Effector memory CD8-positive, alpha-beta T cell (primary cell): ENCODE measurements around the gene KHNYN.

ENCODE experiments used
- ATAC-seq: fragments of 150-1000 bp; cut with Tn5 transposase; replicated peaks from 2 replicates; pipeline ENCODE4 v1.10.0; 2021; ENCODE audit warnings: mild to moderate bottlenecking, moderate library complexity
- DNase-seq, 3 experiments: peaks; one replicate each; pipeline ENCODE4 v3.0.0; 2021
- H3K27ac Mint-ChIP-seq, 2 donors: one replicate each; pipeline ENCODE4 v1.8.0; 2022; ENCODE audit warnings: mild to moderate bottlenecking in 2 of 2, mixed read lengths in 2 of 2, moderate library complexity in 2 of 2
- H3K27me3 Mint-ChIP-seq, 2 donors: one replicate each; pipeline ENCODE4 v1.8.0; 2022; ENCODE audit warnings: mixed read lengths in 2 of 2
- H3K36me3 Mint-ChIP-seq: one replicate; pipeline ENCODE4 v1.8.0; 2022; ENCODE audit warnings: mild to moderate bottlenecking, moderate library complexity, mixed read lengths; ENCODE audit not compliant: insufficient read depth
- H3K4me1 Mint-ChIP-seq, 2 donors: one replicate each; pipeline ENCODE4 v1.8.0; 2022; ENCODE audit warnings: low read depth in 2 of 2, mixed read lengths in 2 of 2
- H3K4me3 Mint-ChIP-seq, 2 donors: one replicate each; pipeline ENCODE4 v1.8.0; 2022; ENCODE audit warnings: mild to moderate bottlenecking in 2 of 2, mixed read lengths in 2 of 2, moderate library complexity in 2 of 2
- H3K9me3 Mint-ChIP-seq, 2 donors: one replicate each; pipeline ENCODE4 v1.8.0; 2022; ENCODE audit warnings: mixed read lengths in 2 of 2

KHNYN gene

GRCh38 chr14:24395609-24396582, 33.9 kb upstream of the KHNYN start:
- no peak for DNase-seq
- no peaks in the 10 kb centered on the region for H3K36me3 Mint-ChIP-seq
- H3K27ac Mint-ChIP-seq: no peak overlapping the region
- no peaks in the 10 kb centered on the region for H3K9me3 Mint-ChIP-seq
- peaks cover 25 to 27% of the 10 kb centered on the region in 2 donors for H3K27me3 Mint-ChIP-seq
- H3K4me3 Mint-ChIP-seq: no peak overlapping the region
- peaks cover 4 to 12% of the 10 kb centered on the region in 2 donors for H3K4me1 Mint-ChIP-seq
- ATAC-seq: no peak

GRCh38 chr14:24397639-24398292, 32.0 kb upstream of the KHNYN start:
- DNase-seq (no peak), ATAC-seq (no peak)
- H3K27ac Mint-ChIP-seq: no peak overlapping the region
- peaks cover 26 to 35% of the 10 kb centered on the region in 2 donors for H3K27me3 Mint-ChIP-seq
- H3K4me1 Mint-ChIP-seq: peaks cover 4 to 12% of the 10 kb centered on the region in 2 donors
- no peaks in the 10 kb centered on the region for H3K36me3 Mint-ChIP-seq
- no peaks in the 10 kb centered on the region for H3K9me3 Mint-ChIP-seq
- peak overlapping the region in 1 of 2 donors; percentile 11 for H3K4me3 Mint-ChIP-seq

GRCh38 chr14:24398293-24398652, 31.5 kb upstream of the KHNYN start:
- Mint-ChIP-seq H3K36me3 (no peaks in the 10 kb centered on the region), H3K27me3 (peaks cover 31 to 40% of the 10 kb centered on the region in 2 donors)

GRCh38 chr14:24398653-24399446, 30.9 kb upstream of the KHNYN start, which contains the start of gene NYNRIN:
TSS of gene NYNRIN (plus strand) at chr14:24399003. CDS start at chr14:24399247, 244 bp downstream.
- peak within 1 kb of the TSS in 1 of 2 donors; percentile 47 for H3K27ac Mint-ChIP-seq
- peak; percentile 88 for ATAC-seq
- peak within 1 kb of the TSS; percentile 77 to 83 for H3K4me3 Mint-ChIP-seq
- peak; percentile 9 to 23 (median 12) for DNase-seq
- H3K27me3 Mint-ChIP-seq: peaks cover 36 to 45% of the 10 kb centered on the region in 2 donors
- peaks cover 4 to 12% of the 10 kb centered on the region in 2 donors for H3K4me1 Mint-ChIP-seq
- no peaks in the 10 kb centered on the region for H3K36me3 Mint-ChIP-seq
- no peaks in the 10 kb centered on the region for H3K9me3 Mint-ChIP-seq

More at GRCh38 chr14:24398293-24398652, 31.5 kb upstream of the KHNYN start:
- H3K27ac Mint-ChIP-seq: no peak overlapping the region
- peaks cover 4 to 12% of the 10 kb centered on the region in 2 donors for H3K4me1 Mint-ChIP-seq
- DNase-seq (no peak), ATAC-seq (no peak)
- H3K4me3 Mint-ChIP-seq: no peak overlapping the region
- no peaks in the 10 kb centered on the region for H3K9me3 Mint-ChIP-seq

- H3K4me3 Mint-ChIP-seq: peak overlapping the region; percentile 77 to 83
- ATAC-seq: no peak
- H3K27ac Mint-ChIP-seq: peak overlapping the region in 1 of 2 donors; percentile 47
- H3K4me1 Mint-ChIP-seq: peaks cover 4 to 12% of the 10 kb centered on the region in 2 donors
- no peaks in the 10 kb centered on the region for H3K9me3 Mint-ChIP-seq
- no peaks in the 10 kb centered on the region for H3K36me3 Mint-ChIP-seq
- peaks cover 42 to 51% of the 10 kb centered on the region in 2 donors for H3K27me3 Mint-ChIP-seq
- DNase-seq: no peak
These were observed 30.3 kb upstream of the KHNYN start for GRCh38 chr14:24399447-24399822.

- H3K27ac Mint-ChIP-seq: peak overlapping the region in 1 of 2 donors; percentile 47
- H3K27me3 Mint-ChIP-seq: peaks cover 49 to 59% of the 10 kb centered on the region in 2 donors
- no peaks in the 10 kb centered on the region for H3K36me3 Mint-ChIP-seq
- DNase-seq: no peak
- no peak for ATAC-seq
- H3K4me1 Mint-ChIP-seq: peaks cover 4 to 12% of the 10 kb centered on the region in 2 donors
- peak overlapping the region; percentile 77 to 83 for H3K4me3 Mint-ChIP-seq
- H3K9me3 Mint-ChIP-seq: no peaks in the 10 kb centered on the region
These were observed 29.6 kb upstream of the KHNYN start for GRCh38 chr14:24399999-24400718.

GRCh38 chr14:24401810-24402702, 27.7 kb upstream of the KHNYN start:
- H3K27ac Mint-ChIP-seq: no peak overlapping the region
- H3K4me1 Mint-ChIP-seq: peaks cover 4 to 12% of the 10 kb centered on the region in 2 donors
- no peaks in the 10 kb centered on the region for H3K36me3 Mint-ChIP-seq
- H3K27me3 Mint-ChIP-seq: peaks cover 55 to 78% of the 10 kb centered on the region in 2 donors
- DNase-seq (no peak), ATAC-seq (no peak)
- no peaks in the 10 kb centered on the region for H3K9me3 Mint-ChIP-seq
- no peak overlapping the region for H3K4me3 Mint-ChIP-seq

- peaks cover 55 to 88% of the 10 kb centered on the region in 2 donors for H3K27me3 Mint-ChIP-seq
- no peak overlapping the region for H3K27ac Mint-ChIP-seq
- H3K4me1 Mint-ChIP-seq: peaks cover 4 to 12% of the 10 kb centered on the region in 2 donors
- no peaks in the 10 kb centered on the region for H3K9me3 Mint-ChIP-seq
- no peak overlapping the region for H3K4me3 Mint-ChIP-seq
- ATAC-seq (no peak), DNase-seq (no peak)
- H3K36me3 Mint-ChIP-seq: no peaks in the 10 kb centered on the region
These were observed 26.3 kb upstream of the KHNYN start for GRCh38 chr14:24403294-24403998.

- Mint-ChIP-seq H3K27ac (no peak overlapping the region), H3K4me3 (no peak overlapping the region), H3K4me1 (peaks cover 0 to 5% of the 10 kb centered on the region in 2 donors), H3K9me3 (no peaks in the 10 kb centered on the region), H3K27me3 (peaks cover 50 to 81% of the 10 kb centered on the region in 2 donors), H3K36me3 (no peaks in the 10 kb centered on the region)
- no peak for ATAC-seq
- DNase-seq: no peak
These were observed 24.9 kb upstream of the KHNYN start for GRCh38 chr14:24404814-24405213.

GRCh38 chr14:24406416-24406815, 23.3 kb upstream of the KHNYN start:
- Mint-ChIP-seq H3K4me3 (no peak overlapping the region), H3K4me1 (no peaks in the 10 kb centered on the region), H3K9me3 (no peaks in the 10 kb centered on the region), H3K36me3 (no peaks in the 10 kb centered on the region), H3K27me3 (peaks cover 40 to 66% of the 10 kb centered on the region in 2 donors), H3K27ac (no peak overlapping the region)
- DNase-seq (no peak), ATAC-seq (no peak)

GRCh38 chr14:24407608-24408325, 22.0 kb upstream of the KHNYN start:
- H3K4me3 Mint-ChIP-seq: no peak overlapping the region
- H3K27me3 Mint-ChIP-seq: peaks cover 29 to 60% of the 10 kb centered on the region in 2 donors
- ATAC-seq: no peak
- H3K36me3 Mint-ChIP-seq: no peaks in the 10 kb centered on the region
- no peak overlapping the region for H3K27ac Mint-ChIP-seq
- no peak for DNase-seq
- no peaks in the 10 kb centered on the region for H3K4me1 Mint-ChIP-seq
- H3K9me3 Mint-ChIP-seq: no peaks in the 10 kb centered on the region
